HepG2 (cell line): Measurements from ENCODE around the gene KRI1. TPM values are rescaled to one million over a fixed set of nuclear protein-coding genes. Genes with fewer than 3 reads are reported as not detected.

Source experiments
- EHMT2 ChIP-seq: fragments of 200-600 bp; sonication (generic); IDR thresholded peaks from 2 replicates; pipeline ENCODE4 v1.7.0; 2017; ENCODE audit warnings: antibody characterized with exemption, low read depth, low read length, borderline replicate concordance
- IKZF5 ChIP-seq: IDR thresholded peaks from 2 replicates; pipeline ENCODE4 v1.6.1; 2018; ENCODE audit warnings: missing genetic modification reagents, mild to moderate bottlenecking, missing compliant biosample characterization
- KLF9 ChIP-seq: IDR thresholded peaks from 2 replicates; pipeline ENCODE4 v1.6.1; 2016; ENCODE audit warnings: low read depth
- MED13 ChIP-seq: sonication (generic); formaldehyde crosslinking; IDR thresholded peaks from 2 replicates; pipeline ENCODE4 v1.5.0; 2020; ENCODE audit warnings: missing genetic modification reagents
- PBX3 ChIP-seq: sonication (generic); formaldehyde crosslinking; IDR thresholded peaks from 2 replicates; pipeline ENCODE4 v1.8.1; 2023; ENCODE audit warnings: missing genetic modification reagents, inconsistent platforms, borderline replicate concordance
- PLSCR1 ChIP-seq: sonication (generic); formaldehyde crosslinking; IDR thresholded peaks from 2 replicates; pipeline ENCODE4 v1.5.0; 2020; ENCODE audit warnings: missing genetic modification reagents, mild to moderate bottlenecking, borderline replicate concordance
- RBAK ChIP-seq: sonication (generic); formaldehyde crosslinking; IDR thresholded peaks from 2 replicates; pipeline ENCODE4 v1.5.1; 2020; ENCODE audit warnings: mild to moderate bottlenecking, missing genetic modification reagents
- SOX13 ChIP-seq, 3 experiments: fragments of 450-650 bp in 1 of 3; sonication (generic) in 1 of 3; formaldehyde crosslinking in 1 of 3; IDR thresholded peaks in 2 of 3; conservative IDR thresholded peaks in 1 of 3; 2 replicates each; pipeline versions ENCODE4 v1.5.0 to v1.6.1; 2016 to 2020; ENCODE audit warnings: antibody characterized with exemption in 1 of 3, mild to moderate bottlenecking in 1 of 3, missing compliant biosample characterization in 1 of 3, missing genetic modification reagents in 1 of 3, moderate library complexity in 1 of 3
- TSC22D2 ChIP-seq: sonication (generic); formaldehyde crosslinking; IDR thresholded peaks from 2 replicates; pipeline ENCODE4 v1.5.1; 2020; ENCODE audit warnings: missing genetic modification reagents, mild to moderate bottlenecking, borderline replicate concordance
- ZKSCAN8 ChIP-seq: IDR thresholded peaks from 2 replicates; pipeline ENCODE4 v1.6.1; 2016; ENCODE audit warnings: borderline replicate concordance, missing genetic modification reagents, missing compliant biosample characterization
- ZNF761 ChIP-seq: sonication (generic); formaldehyde crosslinking; conservative IDR thresholded peaks from 2 replicates; pipeline ENCODE4 v1.4.0; 2020; ENCODE audit warnings: mild to moderate bottlenecking, missing genetic modification reagents
- polyA plus RNA-seq, 8 experiments: library from polyadenylated mRNA; depleted of rRNA in 3 of 8; stranded (reverse) in 7 of 8; unstranded in 1 of 8; fragments of >200 nt; fragmentation: Illumina TruSeq in 4 of 8; extraction: Trizol in 4 of 8; gene quantifications; 2 replicates each; pipeline versions ENCODE4 v1.2.1 to v1.2.3, GENCODE V29; 2011 to 2016; ENCODE audit warnings: low read depth in 4 of 8, missing spikeins in 1 of 8, mixed read lengths in 1 of 8; ENCODE audit not compliant: insufficient read depth in 1 of 8
- total RNA-seq, 5 experiments: library from RNA; depleted of rRNA; stranded (reverse); fragments of >200 nt; fragmentation: Illumina TruSeq; extraction: Trizol; gene quantifications; 2 replicates each; pipeline ENCODE4 v1.2.3, GENCODE V29; 2016; ENCODE audit warnings: low read depth in 1 of 5

Gene KRI1
- total and polyA plus RNA-seq, 2 of the 13 experiments (the other 11 are each of a cell fraction or from before 2014, with no cell fraction given): 9.1 to 11.7 TPM

GRCh38 chr19:10550336-10550735, 15.5 kb downstream of the KRI1 start (continued):
- TF ChIP-seq PBX3 (CRISPR knock-in tag) (no peak), KLF9 (no peak), ZNF761 (CRISPR knock-in tag) (no peak), RBAK (CRISPR knock-in tag) (no peak), TSC22D2 (CRISPR knock-in tag) (no peak), EHMT2 (no peak), SOX13 (IDR thresholded peaks at IDR 0.05) (no peak), SOX13 (CRISPR knock-in tag; conservative IDR thresholded peaks at IDR 0.05 in 1 of 2, IDR thresholded peaks at IDR 0.05 in 1 of 2) (no peak), PLSCR1 (CRISPR knock-in tag) (no peak), ZKSCAN8 (no peak), MED13 (no peak), IKZF5 (CRISPR knock-in tag) (no peak)
